Hepatocyte (in vitro differentiated cells): ENCODE results near the gene MYEF2.

Experiments used
- EZH2 ChIP-seq: fragments of 200-600 bp; sonication (generic); IDR thresholded peaks from 2 replicates; pipeline ENCODE4 v1.6.1; 2016; ENCODE audit warnings: antibody characterized with exemption, mild to moderate bottlenecking, borderline replicate concordance
- EZH2phosphoT487 ChIP-seq: fragments of 200-600 bp; sonication (generic); IDR thresholded peaks from one replicate; pipeline ENCODE4 v1.6.1; 2018; ENCODE audit warnings: antibody characterized with exemption, mild to moderate bottlenecking, low read depth, moderate library complexity; ENCODE audit not compliant: unreplicated experiment, severe bottlenecking
- TF ChIP-seq, protein P1 (sequence below): fragments of 200-600 bp; sonication (generic); IDR thresholded peaks from 2 replicates; pipeline ENCODE4 v1.5.1; 2016; ENCODE audit warnings: antibody characterized with exemption, mild to moderate bottlenecking; ENCODE audit not compliant: poor library complexity

GRCh38 chr15:48191574-48192225 lies 13.6 kb upstream of the MYEF2 start, which contains the start of gene CTXN2:
- TF ChIP-seq, protein P1, sequence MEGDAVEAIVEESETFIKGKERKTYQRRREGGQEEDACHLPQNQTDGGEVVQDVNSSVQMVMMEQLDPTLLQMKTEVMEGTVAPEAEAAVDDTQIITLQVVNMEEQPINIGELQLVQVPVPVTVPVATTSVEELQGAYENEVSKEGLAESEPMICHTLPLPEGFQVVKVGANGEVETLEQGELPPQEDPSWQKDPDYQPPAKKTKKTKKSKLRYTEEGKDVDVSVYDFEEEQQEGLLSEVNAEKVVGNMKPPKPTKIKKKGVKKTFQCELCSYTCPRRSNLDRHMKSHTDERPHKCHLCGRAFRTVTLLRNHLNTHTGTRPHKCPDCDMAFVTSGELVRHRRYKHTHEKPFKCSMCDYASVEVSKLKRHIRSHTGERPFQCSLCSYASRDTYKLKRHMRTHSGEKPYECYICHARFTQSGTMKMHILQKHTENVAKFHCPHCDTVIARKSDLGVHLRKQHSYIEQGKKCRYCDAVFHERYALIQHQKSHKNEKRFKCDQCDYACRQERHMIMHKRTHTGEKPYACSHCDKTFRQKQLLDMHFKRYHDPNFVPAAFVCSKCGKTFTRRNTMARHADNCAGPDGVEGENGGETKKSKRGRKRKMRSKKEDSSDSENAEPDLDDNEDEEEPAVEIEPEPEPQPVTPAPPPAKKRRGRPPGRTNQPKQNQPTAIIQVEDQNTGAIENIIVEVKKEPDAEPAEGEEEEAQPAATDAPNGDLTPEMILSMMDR: no peak
- TF ChIP-seq EZH2 (no peak), EZH2phosphoT487 (no peak)
